ENCODE results near the gene CITED4. TPM values are rescaled to one million over a fixed set of nuclear protein-coding genes. Genes with fewer than 3 reads are reported as not detected.

Gene CITED4
- total RNA-seq, 1 experiment from 2014 or later = 9.5 TPM

GRCh38 chr1:40898431-40898901 is 36.3 kb upstream of the CITED4 start:
- Histone ChIP-seq H2BK15ac (ENCODE audit: low read depth, low read length) (no peak overlapping the region), H3K27me3 (ENCODE audit: insufficient read depth, low read length) (no peaks in the 10 kb centered on the region), H3K4ac (ENCODE audit: low read depth, low read length) (no peak overlapping the region), H4K20me1 (ENCODE audit: control insufficient read depth, insufficient read depth, insufficient read length) (no peaks in the 10 kb centered on the region), H3K18ac (ENCODE audit: insufficient read length, low read depth, low read length) (no peak overlapping the region), H4K91ac (ENCODE audit: insufficient read length, low read depth, low read length) (no peak overlapping the region), H2AK5ac (ENCODE audit: insufficient read length, low read length) (no peak overlapping the region), H3K56ac (ENCODE audit: insufficient read length, low read depth, low read length) (no peak overlapping the region), H3K4me2 (ENCODE audit: insufficient read depth, insufficient read length, low read length) (no peak overlapping the region), H2AFZ (ENCODE audit: low read length) (no peak overlapping the region), H3K9me3 (ENCODE audit: control insufficient read depth, low read depth, low read length) (peaks cover 12% of the 10 kb centered on the region), H3K14ac (ENCODE audit: insufficient read depth, low read length) (no peak overlapping the region), H3K23ac (ENCODE audit: insufficient read length, low read depth, low read length) (no peak overlapping the region), H3K79me2 (ENCODE audit: insufficient read depth, low read length) (no peaks in the 10 kb centered on the region), H2BK20ac (ENCODE audit: low read depth, low read length, poor library complexity, severe bottlenecking) (no peak overlapping the region), H2BK12ac (ENCODE audit: insufficient read length, low read depth, low read length) (no peak overlapping the region), H4K5ac (ENCODE audit: insufficient read length, low read depth, low read length) (no peak overlapping the region), H3K27ac (ENCODE audit: insufficient read length, low read depth, low read length) (no peak overlapping the region), H3K9ac (ENCODE audit: extremely low read depth, insufficient read length, low read length) (no peak overlapping the region), H3T11ph (ENCODE audit: low read length) (no peak overlapping the region), H3K4me1 (ENCODE audit: insufficient read depth, low read length) (no peaks in the 10 kb centered on the region; the same call in 1 of the 2 replicates), H4K8ac (replicated peaks; ENCODE audit: insufficient read length, low read depth, low read length) (no peak overlapping the region), H2BK5ac (ENCODE audit: insufficient read length, low read length) (no peak overlapping the region), H3K79me1 (ENCODE audit: insufficient read depth, low read depth, low read length, poor library complexity, severe bottlenecking) (no peaks in the 10 kb centered on the region), H3K23me2 (ENCODE audit: insufficient read length, low read depth, low read length, poor library complexity, severe bottlenecking) (no peaks in the 10 kb centered on the region), H2BK120ac (ENCODE audit: low read depth, low read length, poor library complexity, severe bottlenecking) (no peak overlapping the region)
- Mint-ChIP-seq H3K36me3 (ENCODE audit: insufficient read depth in 1 of 3, low read depth in 3 of 3) (peaks cover 8 to 16% (median 10%) of the 10 kb centered on the region in 3 experiments; a peak in 6 of 7 replicates), H3K4me3 (no peak overlapping the region), H3K9me3 (peaks cover 20 to 22% of the 10 kb centered on the region in 2 experiments), H3K4me1 (peaks cover 11 to 14% of the 10 kb centered on the region in 2 experiments; a peak in 3 of 4 replicates), H3K27ac (no peak overlapping the region), H3K27me3 (ENCODE audit: low read depth) (peaks cover 4% of the 10 kb centered on the region; the same call in 1 of the 2 replicates)
- no CpG with 5 or more reads among the region's 4 CpGs for WGBS (ENCODE audit: extremely low coverage, insufficient read length, low lambda C conversion rate)
- peak; percentile 7 for DNase-seq
- TF ChIP-seq CTCF (conservative IDR thresholded peaks at IDR 0.05) = no peak

Data from H9 (cell line).